ENCODE results near the gene CTAGE9. TPM values are rescaled to one million over a fixed set of nuclear protein-coding genes. Genes with fewer than 3 reads are reported as not detected.
A peak's percentile ranks its signal among the peaks of the same experiment; 100 is the strongest.

CTAGE9 gene
- total RNA-seq, 2 experiments from 2014 or later: not detected

- Histone ChIP-seq H3K27ac (ENCODE audit: low read depth in 1 of 2, low read length in 2 of 2) (no peak overlapping the region), H3K36me3 (ENCODE audit: insufficient read depth, low read length) (no peaks in the 10 kb centered on the region), H3K4me1 (ENCODE audit: insufficient read depth, low read length) (no peaks in the 10 kb centered on the region), H3K4me3 (ENCODE audit: low read length) (no peak overlapping the region), H3K27me3 (ENCODE audit: control insufficient read depth in 1 of 2, insufficient read depth in 2 of 2, low read length in 2 of 2) (no peaks in the 10 kb centered on the region), H3K9me3 (ENCODE audit: control insufficient read depth in 1 of 2, insufficient read depth in 1 of 2, low read length in 2 of 2) (no peaks in the 10 kb centered on the region)
- ChIA-PET POLR2A (no interaction called here), CTCF (no interaction called here)
- Mint-ChIP-seq H3K36me3 (ENCODE audit: low read depth) (no peaks in the 10 kb centered on the region), H3K27me3 (no peaks in the 10 kb centered on the region), H3K27ac (no peak overlapping the region), H3K4me1 (ENCODE audit: low read depth) (no peaks in the 10 kb centered on the region), H3K9me3 (no peaks in the 10 kb centered on the region), H3K4me3 (no peak overlapping the region)
- ATAC-seq (ENCODE audit: poor library complexity) (no peak), DNase-seq (no peak)
- TF ChIP-seq, protein P1, sequence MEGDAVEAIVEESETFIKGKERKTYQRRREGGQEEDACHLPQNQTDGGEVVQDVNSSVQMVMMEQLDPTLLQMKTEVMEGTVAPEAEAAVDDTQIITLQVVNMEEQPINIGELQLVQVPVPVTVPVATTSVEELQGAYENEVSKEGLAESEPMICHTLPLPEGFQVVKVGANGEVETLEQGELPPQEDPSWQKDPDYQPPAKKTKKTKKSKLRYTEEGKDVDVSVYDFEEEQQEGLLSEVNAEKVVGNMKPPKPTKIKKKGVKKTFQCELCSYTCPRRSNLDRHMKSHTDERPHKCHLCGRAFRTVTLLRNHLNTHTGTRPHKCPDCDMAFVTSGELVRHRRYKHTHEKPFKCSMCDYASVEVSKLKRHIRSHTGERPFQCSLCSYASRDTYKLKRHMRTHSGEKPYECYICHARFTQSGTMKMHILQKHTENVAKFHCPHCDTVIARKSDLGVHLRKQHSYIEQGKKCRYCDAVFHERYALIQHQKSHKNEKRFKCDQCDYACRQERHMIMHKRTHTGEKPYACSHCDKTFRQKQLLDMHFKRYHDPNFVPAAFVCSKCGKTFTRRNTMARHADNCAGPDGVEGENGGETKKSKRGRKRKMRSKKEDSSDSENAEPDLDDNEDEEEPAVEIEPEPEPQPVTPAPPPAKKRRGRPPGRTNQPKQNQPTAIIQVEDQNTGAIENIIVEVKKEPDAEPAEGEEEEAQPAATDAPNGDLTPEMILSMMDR (IDR thresholded peaks at IDR 0.05): no peak
- intact Hi-C loops (cut with DNase I, micrococcal nuclease): loop anchor here (5.0 to 10.0 kb wide), 2 partner anchors 210 to 218 kb away; no protein-coding TSS in a partner anchor
Observed at GRCh38 chr6:131696956-131697355, 13.9 kb downstream of the CTAGE9 start.

DNA sequence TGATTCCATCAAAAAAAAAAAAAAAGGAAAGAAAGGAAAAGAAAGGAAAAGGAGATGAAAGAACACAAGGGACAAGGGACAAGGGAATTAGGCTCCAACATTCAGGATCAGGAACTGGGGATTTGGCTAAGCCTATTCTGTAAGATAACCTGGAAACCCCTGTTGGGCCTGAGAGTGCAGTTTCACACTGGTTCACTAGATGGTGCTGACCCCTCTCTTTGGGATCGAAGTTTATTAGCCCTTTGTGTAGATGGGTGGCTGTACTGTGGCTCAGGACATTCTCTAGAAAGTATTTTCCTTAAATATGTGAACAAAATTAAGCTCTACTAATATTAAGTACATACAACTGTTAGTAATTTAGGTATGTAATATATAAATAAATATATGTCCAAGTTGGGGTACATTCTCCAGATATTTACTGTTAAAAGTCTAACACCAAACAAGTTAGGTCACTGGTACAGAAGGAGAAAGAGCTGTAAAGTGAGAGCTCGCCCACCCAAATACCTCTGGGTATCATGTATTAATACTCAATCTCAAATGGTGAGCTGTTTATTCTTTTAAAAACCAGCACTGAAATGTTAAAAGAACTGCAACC is 15.9 kb downstream of the CTAGE9 start:
- no peak for ATAC-seq (ENCODE audit: poor library complexity)
- no peak overlapping the region for H3K27ac Mint-ChIP-seq
- ChIA-PET CTCF (no interaction called here), POLR2A (no interaction called here)
- H3K36me3 Mint-ChIP-seq (ENCODE audit: low read depth): no peaks in the 10 kb centered on the region
- no peak overlapping the region for H3K4me3 Mint-ChIP-seq
- intact Hi-C loops (cut with DNase I, micrococcal nuclease): loop anchor here (5.0 to 10.0 kb wide), 2 partner anchors 212 to 220 kb away; no protein-coding TSS in a partner anchor
- DNase-seq: peak in 4 of 14 experiments; percentile 9 to 37 (median 32)
- no peaks in the 10 kb centered on the region for H3K9me3 Mint-ChIP-seq
- Histone ChIP-seq H3K4me1 (ENCODE audit: insufficient read depth, low read length) (no peaks in the 10 kb centered on the region), H3K9me3 (ENCODE audit: control insufficient read depth in 1 of 2, insufficient read depth in 1 of 2, low read length in 2 of 2) (no peaks in the 10 kb centered on the region), H3K4me3 (ENCODE audit: low read length) (no peak overlapping the region), H3K36me3 (ENCODE audit: insufficient read depth, low read length) (no peaks in the 10 kb centered on the region), H3K27ac (ENCODE audit: low read depth in 1 of 2, low read length in 2 of 2) (no peak overlapping the region), H3K27me3 (ENCODE audit: control insufficient read depth in 1 of 2, insufficient read depth in 2 of 2, low read length in 2 of 2) (no peaks in the 10 kb centered on the region)
- no peaks in the 10 kb centered on the region for H3K27me3 Mint-ChIP-seq
- TF ChIP-seq, protein P1 (IDR thresholded peaks at IDR 0.05): no peak
- no peaks in the 10 kb centered on the region for H3K4me1 Mint-ChIP-seq (ENCODE audit: low read depth)

GRCh38 chr6:131693384-131693783 is 17.4 kb downstream of the CTAGE9 start:
- TF ChIP-seq, protein P1 (IDR thresholded peaks at IDR 0.05): no peak
- ATAC-seq (ENCODE audit: poor library complexity): no peak
- CTCF ChIA-PET: no interaction called here
- no peaks in the 10 kb centered on the region for H3K9me3 Mint-ChIP-seq
- Histone ChIP-seq H3K4me1 (ENCODE audit: insufficient read depth, low read length) (no peaks in the 10 kb centered on the region), H3K9me3 (ENCODE audit: control insufficient read depth in 1 of 2, insufficient read depth in 1 of 2, low read length in 2 of 2) (no peaks in the 10 kb centered on the region), H3K27me3 (ENCODE audit: control insufficient read depth in 1 of 2, insufficient read depth in 2 of 2, low read length in 2 of 2) (no peaks in the 10 kb centered on the region), H3K27ac (ENCODE audit: low read depth in 1 of 2, low read length in 2 of 2) (no peak overlapping the region), H3K4me3 (ENCODE audit: low read length) (no peak overlapping the region), H3K36me3 (ENCODE audit: insufficient read depth, low read length) (no peaks in the 10 kb centered on the region)
- no peaks in the 10 kb centered on the region for H3K4me1 Mint-ChIP-seq (ENCODE audit: low read depth)
- H3K4me3 Mint-ChIP-seq: no peak overlapping the region
- POLR2A ChIA-PET: no interaction called here
- intact Hi-C loops (cut with DNase I, micrococcal nuclease): loop anchor here in 1 of 2 experiments (10.0 kb wide), 1 partner anchor 221 kb away; no protein-coding TSS in a partner anchor
- no peak for DNase-seq
- H3K27ac Mint-ChIP-seq: no peak overlapping the region
- H3K27me3 Mint-ChIP-seq: no peaks in the 10 kb centered on the region
- H3K36me3 Mint-ChIP-seq (ENCODE audit: low read depth): no peaks in the 10 kb centered on the region

All from CD4-positive, alpha-beta T cell (primary cell).